Measurements from ENCODE around the gene NFASC.
A peak's percentile ranks its signal among the peaks of the same experiment; 100 is the strongest.

NFASC gene

GRCh38 chr1:204870160-204870912 is at the start of gene NFASC:
Gene NFASC (plus strand): TSS chr1:204870862. CDS start chr1:204944316, 73,454 bp downstream.
- DNase-seq (ENCODE audit: low read depth): no peak

GRCh38 chr1:204821476-204821875 is 49.2 kb upstream of the NFASC start:
- no peak for DNase-seq (ENCODE audit: low read depth)

GRCh38 chr1:204821924-204822323 is 48.7 kb upstream of the NFASC start:
- no peak for DNase-seq (ENCODE audit: low read depth)

GRCh38 chr1:204826970-204827369 is 43.7 kb upstream of the NFASC start:
- no peak for DNase-seq (ENCODE audit: low read depth)

- peak; percentile 43 for DNase-seq (ENCODE audit: low read depth)
These were observed 42.3 kb upstream of the NFASC start for GRCh38 chr1:204828352-204828850.

- no peak for DNase-seq (ENCODE audit: low read depth)
These were observed 41.4 kb upstream of the NFASC start for GRCh38 chr1:204829133-204829825.

GRCh38 chr1:204830747-204831146 is 39.9 kb upstream of the NFASC start:
- no peak for DNase-seq (ENCODE audit: low read depth)

GRCh38 chr1:204831186-204831585 is 39.5 kb upstream of the NFASC start:
- DNase-seq (ENCODE audit: low read depth): no peak

GRCh38 chr1:204834336-204834735 is 36.3 kb upstream of the NFASC start:
- no peak for DNase-seq (ENCODE audit: low read depth)

- no peak for DNase-seq (ENCODE audit: low read depth)
These were observed 35.9 kb upstream of the NFASC start for GRCh38 chr1:204834752-204835151.

GRCh38 chr1:204835737-204836136 is 34.9 kb upstream of the NFASC start:
- DNase-seq (ENCODE audit: low read depth): no peak

GRCh38 chr1:204836856-204837255 is 33.8 kb upstream of the NFASC start:
- no peak for DNase-seq (ENCODE audit: low read depth)

- DNase-seq (ENCODE audit: low read depth): no peak
These were observed 33.1 kb upstream of the NFASC start for GRCh38 chr1:204837440-204838084.

GRCh38 chr1:204841316-204841715 is 29.3 kb upstream of the NFASC start:
- DNase-seq (ENCODE audit: low read depth): no peak

GRCh38 chr1:204841798-204842197 is 28.9 kb upstream of the NFASC start:
- no peak for DNase-seq (ENCODE audit: low read depth)

GRCh38 chr1:204842369-204842768 is 28.3 kb upstream of the NFASC start:
- DNase-seq (ENCODE audit: low read depth): no peak

GRCh38 chr1:204842892-204843291 is 27.8 kb upstream of the NFASC start:
- no peak for DNase-seq (ENCODE audit: low read depth)

GRCh38 chr1:204846546-204846945 is 24.1 kb upstream of the NFASC start:
- no peak for DNase-seq (ENCODE audit: low read depth)

GRCh38 chr1:204848579-204848978 is 22.1 kb upstream of the NFASC start:
- DNase-seq (ENCODE audit: low read depth): no peak

GRCh38 chr1:204852854-204853253 is 17.8 kb upstream of the NFASC start:
- no peak for DNase-seq (ENCODE audit: low read depth)

- DNase-seq (ENCODE audit: low read depth): no peak
These were observed 17.2 kb upstream of the NFASC start for GRCh38 chr1:204853436-204853835.

GRCh38 chr1:204854286-204854685 is 16.4 kb upstream of the NFASC start:
- no peak for DNase-seq (ENCODE audit: low read depth)

- DNase-seq (ENCODE audit: low read depth): no peak
These were observed 12.3 kb upstream of the NFASC start for GRCh38 chr1:204858363-204858821.
